Mammary epithelial cell (primary cell): Measurements from ENCODE around the gene VWA7.

Experiments
- EZH2 ChIP-seq: IDR thresholded peaks from 2 replicates; pipeline ENCODE4 v1.6.1; 2012; ENCODE audit warnings: low read length, inconsistent platforms, borderline replicate concordance
- TF ChIP-seq, protein P1 (sequence below), 2 donors: IDR thresholded peaks in 1 of 2; conservative IDR thresholded peaks in 1 of 2; 2 replicates each; pipeline ENCODE4 v1.5.1; 2011 to 2012; ENCODE audit warnings: inconsistent platforms in 2 of 2, low read length in 2 of 2, mild to moderate bottlenecking in 2 of 2, control low read depth in 1 of 2, low read depth in 1 of 2; ENCODE audit not compliant: insufficient read depth in 1 of 2; ENCODE audit errors: extremely low read depth in 1 of 2

DNA sequence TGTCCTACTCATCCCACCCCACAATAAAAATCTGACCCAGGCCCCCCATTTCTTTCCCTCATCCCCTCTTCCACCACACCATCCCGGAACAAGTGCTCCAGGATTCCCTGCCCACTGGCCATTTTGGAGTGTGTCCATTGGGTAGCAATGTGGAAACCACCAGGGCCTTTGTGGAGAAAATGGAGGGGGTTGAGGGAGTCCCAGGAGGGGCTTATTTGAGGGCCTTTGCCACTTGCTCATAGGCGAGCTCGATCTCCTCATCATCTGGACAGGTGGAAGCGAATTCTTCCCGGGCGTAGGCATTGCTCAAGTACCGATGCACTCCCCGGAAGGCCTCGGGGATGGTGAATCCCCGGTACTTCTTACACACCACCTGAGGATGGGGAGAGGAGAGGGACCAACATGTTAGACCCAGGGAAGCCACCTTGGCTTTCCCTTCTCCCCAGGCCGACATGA is 46.5 kb downstream of the VWA7 start:
- TF ChIP-seq, protein P1, sequence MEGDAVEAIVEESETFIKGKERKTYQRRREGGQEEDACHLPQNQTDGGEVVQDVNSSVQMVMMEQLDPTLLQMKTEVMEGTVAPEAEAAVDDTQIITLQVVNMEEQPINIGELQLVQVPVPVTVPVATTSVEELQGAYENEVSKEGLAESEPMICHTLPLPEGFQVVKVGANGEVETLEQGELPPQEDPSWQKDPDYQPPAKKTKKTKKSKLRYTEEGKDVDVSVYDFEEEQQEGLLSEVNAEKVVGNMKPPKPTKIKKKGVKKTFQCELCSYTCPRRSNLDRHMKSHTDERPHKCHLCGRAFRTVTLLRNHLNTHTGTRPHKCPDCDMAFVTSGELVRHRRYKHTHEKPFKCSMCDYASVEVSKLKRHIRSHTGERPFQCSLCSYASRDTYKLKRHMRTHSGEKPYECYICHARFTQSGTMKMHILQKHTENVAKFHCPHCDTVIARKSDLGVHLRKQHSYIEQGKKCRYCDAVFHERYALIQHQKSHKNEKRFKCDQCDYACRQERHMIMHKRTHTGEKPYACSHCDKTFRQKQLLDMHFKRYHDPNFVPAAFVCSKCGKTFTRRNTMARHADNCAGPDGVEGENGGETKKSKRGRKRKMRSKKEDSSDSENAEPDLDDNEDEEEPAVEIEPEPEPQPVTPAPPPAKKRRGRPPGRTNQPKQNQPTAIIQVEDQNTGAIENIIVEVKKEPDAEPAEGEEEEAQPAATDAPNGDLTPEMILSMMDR (conservative IDR thresholded peaks at IDR 0.05 in 1 of 2, IDR thresholded peaks at IDR 0.05 in 1 of 2; ENCODE audit: extremely low read depth in 1 of 2, insufficient read depth in 1 of 2, low read depth in 1 of 2, low read length in 2 of 2) = no peak
- no peak for TF ChIP-seq EZH2
